GM12801 (cell line): Measurements from ENCODE around the gene ZC3H8.

Source experiments
- CTCF ChIP-seq: IDR thresholded peaks from one replicate; pipeline ENCODE4 v1.5.1; 2011; ENCODE audit warnings: control low read depth; ENCODE audit not compliant: insufficient read length; ENCODE audit errors: extremely low read depth

The ZC3H8 gene

GRCh38 chr2:112166806-112167499, 87.9 kb downstream of the ZC3H8 start:
- no peak for TF ChIP-seq CTCF

GRCh38 chr2:112165296-112165695, 89.5 kb downstream of the ZC3H8 start:
- no peak for TF ChIP-seq CTCF

GRCh38 chr2:112164876-112165275, 90.0 kb downstream of the ZC3H8 start:
- TF ChIP-seq CTCF = no peak

- no peak for TF ChIP-seq CTCF
Measured at GRCh38 chr2:112163541-112163981, 91.3 kb downstream of the ZC3H8 start.

- TF ChIP-seq CTCF = no peak
Measured at GRCh38 chr2:112162956-112163355, 91.9 kb downstream of the ZC3H8 start.

GRCh38 chr2:112162341-112162740, 92.5 kb downstream of the ZC3H8 start:
- no peak for TF ChIP-seq CTCF
